MG63 (cell line): Measurements from ENCODE around the gene WEE2. TPM values are rescaled to one million over a fixed set of nuclear protein-coding genes. Genes with fewer than 3 reads are reported as not detected.

Experiments used
- DNase-seq: peaks from one replicate; pipeline ENCODE4 v3.0.0-alpha.2; 2020
- H3K27me3 ChIP-seq: fragments of 250-450 bp; sonication (Bioruptor Pico); 2 replicates; pipeline ENCODE4 v1.5.1; 2020; ENCODE audit warnings: mild to moderate bottlenecking, moderate library complexity
- H3K36me3 ChIP-seq: fragments of 250-450 bp; sonication (Bioruptor Pico); 2 replicates; pipeline ENCODE4 v1.5.1; 2020; ENCODE audit warnings: mild to moderate bottlenecking, moderate library complexity
- H3K4me3 ChIP-seq: fragments of 250-450 bp; sonication (Bioruptor Pico); 2 replicates; pipeline ENCODE4 v1.5.1; 2020; ENCODE audit warnings: mild to moderate bottlenecking, moderate library complexity
- H3K9me3 ChIP-seq: fragments of 250-450 bp; sonication (Bioruptor Pico); 2 replicates; pipeline ENCODE4 v1.5.1; 2020; ENCODE audit warnings: mild to moderate bottlenecking, moderate library complexity
- total RNA-seq: library from RNA; depleted of rRNA; stranded (reverse); fragments of >200 nt; shearing (Covaris generic); gene quantifications from 2 replicates; pipeline ENCODE4 v1.2.3, GENCODE V29; 2014; ENCODE audit warnings: low replicate concordance; rRNA removed

Gene WEE2
- total RNA-seq, result not detected in 2 replicates

DNA sequence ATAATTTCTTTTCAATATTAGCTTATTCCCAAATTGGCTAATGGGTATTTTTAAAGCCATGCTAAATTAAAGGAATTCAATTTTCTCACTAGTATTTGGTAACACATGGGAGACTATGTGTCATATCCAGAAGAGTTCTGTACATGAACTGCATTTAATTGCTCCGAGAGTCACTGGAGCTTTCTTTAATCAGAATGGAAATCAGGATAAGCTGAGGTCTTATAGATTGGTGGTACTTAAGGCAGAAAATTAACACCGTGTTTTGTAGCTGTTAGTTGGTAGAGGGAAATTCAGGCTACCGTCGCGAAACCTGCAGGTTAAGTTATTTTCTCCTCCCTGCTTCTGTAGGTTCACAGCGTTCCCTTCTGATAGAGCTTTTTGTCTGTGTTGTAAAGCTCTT, at the start of gene WEE2:
TSS of gene WEE2 (plus strand) at position 3 of the 400 bp plus-strand sequence. CDS start 406 bp downstream, outside the sequence.
- H3K9me3 ChIP-seq, result no peaks in the 10 kb centered on the region
- DNase-seq, result no peak
- H3K4me3 ChIP-seq, result no peak within 1 kb of the TSS
- H3K27me3 ChIP-seq, result no peaks in the 10 kb centered on the region
- no peaks in the 10 kb centered on the region for H3K36me3 ChIP-seq

DNA sequence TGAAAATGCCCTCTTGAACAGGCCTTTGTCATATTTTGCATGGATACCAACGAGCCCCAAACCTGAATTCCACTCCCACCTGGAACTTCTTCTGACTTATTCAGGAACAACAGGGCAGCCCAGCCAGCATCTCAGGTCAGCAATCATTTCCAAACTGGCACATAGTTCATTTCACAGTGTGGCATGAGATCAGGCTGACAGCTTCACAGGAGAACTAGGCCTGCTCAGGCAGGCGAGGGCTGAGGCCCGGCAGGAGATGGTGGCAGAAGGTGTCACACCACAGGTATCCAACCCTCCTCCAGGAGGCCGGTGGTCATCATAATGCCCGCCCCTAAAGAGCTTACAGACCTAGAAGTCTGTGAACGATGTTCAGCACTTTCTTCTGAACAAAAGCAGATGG, 48.7 kb upstream of the WEE2 start:
- DNase-seq, result no peak
- Histone ChIP-seq H3K27me3 (no peaks in the 10 kb centered on the region), H3K36me3 (no peaks in the 10 kb centered on the region; the same call in 1 of the 2 replicates), H3K9me3 (no peaks in the 10 kb centered on the region), H3K4me3 (no peak overlapping the region)

GRCh38 chr7:141660259-141660658, 47.9 kb upstream of the WEE2 start:
- Histone ChIP-seq H3K36me3 (no peaks in the 10 kb centered on the region; the same call in 1 of the 2 replicates), H3K9me3 (no peaks in the 10 kb centered on the region), H3K27me3 (no peaks in the 10 kb centered on the region), H3K4me3 (no peak overlapping the region)
- no peak for DNase-seq

GRCh38 chr7:141663081-141663849, 44.9 kb upstream of the WEE2 start:
- no peak for DNase-seq
- no peak overlapping the region for H3K4me3 ChIP-seq
- no peaks in the 10 kb centered on the region for H3K36me3 ChIP-seq
- no peaks in the 10 kb centered on the region for H3K9me3 ChIP-seq
- no peaks in the 10 kb centered on the region for H3K27me3 ChIP-seq

DNA sequence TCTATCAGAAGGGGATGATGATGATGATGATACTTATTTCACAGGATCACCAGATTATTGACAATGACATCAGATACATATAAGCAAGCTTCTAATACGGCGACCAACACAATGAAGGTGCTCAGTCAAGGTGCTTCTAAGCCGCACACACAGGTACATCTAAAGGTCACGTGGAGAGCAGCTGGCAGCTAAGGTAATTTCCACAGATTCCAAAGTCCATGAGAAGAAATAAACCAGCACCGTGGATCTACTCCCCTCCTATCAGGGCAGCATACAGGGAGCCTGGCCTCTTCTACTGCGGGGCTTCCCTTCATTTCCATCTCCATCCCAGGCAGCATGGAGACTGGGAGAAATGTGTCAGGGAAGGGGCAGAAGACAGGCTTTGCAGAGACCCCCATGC, 43.7 kb upstream of the WEE2 start:
- no peak for DNase-seq
- Histone ChIP-seq H3K4me3 (no peak overlapping the region), H3K36me3 (no peaks in the 10 kb centered on the region)

GRCh38 chr7:141665208-141666035, 42.7 kb upstream of the WEE2 start:
- no peak for DNase-seq
- no peaks in the 10 kb centered on the region for H3K27me3 ChIP-seq
- H3K9me3 ChIP-seq, result no peaks in the 10 kb centered on the region
- no peak overlapping the region for H3K4me3 ChIP-seq
- no peaks in the 10 kb centered on the region for H3K36me3 ChIP-seq

More for the DNA sequence above, 43.7 kb upstream of the WEE2 start:
- H3K9me3 ChIP-seq, result no peaks in the 10 kb centered on the region
- no peaks in the 10 kb centered on the region for H3K27me3 ChIP-seq

DNA sequence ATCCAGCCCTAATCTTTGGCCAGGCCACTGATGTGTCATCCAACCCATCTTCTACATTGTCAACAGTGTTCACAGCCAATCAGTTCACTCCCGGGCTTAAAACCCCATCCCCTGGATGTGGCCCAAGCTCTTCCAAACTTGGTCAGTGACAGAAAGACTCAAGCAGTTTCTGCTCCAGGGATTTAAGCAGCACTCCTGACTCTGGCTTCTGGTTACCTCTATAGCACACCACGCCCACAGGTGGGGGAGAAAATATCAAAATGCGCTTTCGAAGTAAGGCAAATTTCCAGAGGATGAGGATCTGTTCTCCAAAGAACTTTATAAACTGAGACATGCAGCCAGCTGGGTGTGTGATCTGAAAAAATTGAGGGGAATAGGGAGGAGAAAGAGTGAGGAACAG, 42.1 kb upstream of the WEE2 start:
- no peak for DNase-seq
- H3K27me3 ChIP-seq, result no peaks in the 10 kb centered on the region
- no peaks in the 10 kb centered on the region for H3K36me3 ChIP-seq
- no peaks in the 10 kb centered on the region for H3K9me3 ChIP-seq
- H3K4me3 ChIP-seq, result no peak overlapping the region

- no peaks in the 10 kb centered on the region for H3K27me3 ChIP-seq
Observed at GRCh38 chr7:141668853-141669252, 39.3 kb upstream of the WEE2 start.

DNA sequence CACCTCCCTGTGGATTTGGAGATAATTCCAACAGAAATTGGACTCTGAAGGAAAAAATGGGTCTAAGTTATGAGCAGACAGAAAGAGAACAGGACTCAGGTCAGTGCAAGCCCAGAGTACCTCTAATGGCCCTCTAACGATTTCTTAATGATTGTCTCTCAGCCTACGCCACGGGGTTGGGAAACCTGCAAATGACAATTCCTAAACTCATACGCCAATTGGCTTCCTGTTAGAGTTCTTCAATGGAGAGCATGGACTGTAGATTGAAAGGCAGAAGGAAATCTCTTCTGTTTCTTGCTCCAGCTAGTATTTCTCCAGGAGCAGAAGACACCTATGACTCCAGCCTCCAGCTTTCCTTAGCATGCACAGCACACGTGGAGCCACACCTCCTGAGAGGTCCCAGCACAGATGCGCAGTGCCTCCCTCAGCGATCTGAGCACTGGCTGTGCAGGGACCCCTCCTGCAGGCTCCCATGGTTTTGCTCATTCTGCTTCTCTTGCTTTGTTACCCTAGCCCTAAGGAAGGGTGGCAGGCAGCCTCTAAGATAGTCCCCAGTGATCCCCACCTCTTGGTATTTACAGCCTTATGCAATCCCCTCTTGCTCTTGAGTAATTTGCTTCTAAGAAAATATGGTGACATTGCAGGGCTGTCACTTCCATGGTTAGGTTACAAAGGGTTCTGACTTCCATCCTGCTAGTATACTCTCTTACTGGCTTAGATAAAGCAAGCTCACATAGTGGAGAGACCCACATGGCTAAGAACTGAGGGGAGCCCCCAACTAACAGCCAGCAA, 36.3 kb upstream of the WEE2 start:
- H3K36me3 ChIP-seq, result no peaks in the 10 kb centered on the region
- no peaks in the 10 kb centered on the region for H3K27me3 ChIP-seq
- H3K4me3 ChIP-seq, result no peak overlapping the region
- H3K9me3 ChIP-seq, result no peaks in the 10 kb centered on the region
- DNase-seq, result no peak

More at GRCh38 chr7:141668853-141669252, 39.3 kb upstream of the WEE2 start:
- Histone ChIP-seq H3K4me3 (no peak overlapping the region), H3K9me3 (no peaks in the 10 kb centered on the region), H3K36me3 (no peaks in the 10 kb centered on the region)
- DNase-seq, result no peak

DNA sequence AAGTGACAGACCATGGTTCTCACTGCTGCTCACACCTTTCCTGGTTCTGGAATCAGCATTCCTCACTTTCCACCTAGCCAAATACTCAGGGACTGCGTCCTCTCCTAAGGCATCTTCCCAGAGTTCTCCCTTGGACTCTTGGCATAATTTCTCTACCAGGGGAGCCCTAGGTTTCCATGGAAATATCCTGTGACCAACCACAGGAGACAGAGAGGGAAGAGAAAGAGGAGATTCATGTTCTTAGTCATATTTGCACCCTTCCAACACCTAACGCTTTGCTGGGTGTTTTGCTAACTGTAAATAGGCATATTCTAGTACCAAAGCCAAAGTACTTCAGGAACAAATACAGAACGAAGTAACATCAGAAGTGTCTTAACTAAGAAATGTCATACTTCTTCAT, 34.8 kb upstream of the WEE2 start:
- Histone ChIP-seq H3K27me3 (no peaks in the 10 kb centered on the region), H3K9me3 (no peaks in the 10 kb centered on the region), H3K4me3 (no peak overlapping the region), H3K36me3 (no peaks in the 10 kb centered on the region)
- DNase-seq, result no peak

DNA sequence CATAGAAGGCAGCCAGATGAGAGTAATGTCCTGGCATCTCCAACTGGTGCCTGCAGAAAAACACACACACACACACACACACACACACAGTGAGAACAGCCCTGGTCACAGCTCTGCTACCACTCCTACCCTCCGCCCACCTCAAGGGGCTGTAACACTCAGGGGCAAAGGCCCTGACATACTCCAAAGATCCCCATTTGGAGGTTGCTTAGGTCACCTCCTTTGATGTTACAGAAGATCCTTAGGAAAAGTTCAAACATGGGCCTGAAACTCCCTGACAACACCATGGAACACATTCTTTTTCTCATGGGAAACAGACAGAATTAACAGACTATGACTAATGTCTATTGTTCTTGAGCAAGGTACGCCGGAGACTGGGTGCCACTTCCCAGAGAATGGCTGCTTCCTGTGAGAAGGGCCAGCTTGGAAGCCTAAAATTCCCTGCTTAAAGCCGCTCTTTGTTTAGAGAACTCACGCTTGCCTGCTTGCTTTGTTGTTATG, 33.9 kb upstream of the WEE2 start:
- Histone ChIP-seq H3K27me3 (no peaks in the 10 kb centered on the region), H3K4me3 (no peak overlapping the region), H3K9me3 (no peaks in the 10 kb centered on the region), H3K36me3 (no peaks in the 10 kb centered on the region)
- no peak for DNase-seq

GRCh38 chr7:141674702-141675101, 33.5 kb upstream of the WEE2 start:
- DNase-seq, result no peak

DNA sequence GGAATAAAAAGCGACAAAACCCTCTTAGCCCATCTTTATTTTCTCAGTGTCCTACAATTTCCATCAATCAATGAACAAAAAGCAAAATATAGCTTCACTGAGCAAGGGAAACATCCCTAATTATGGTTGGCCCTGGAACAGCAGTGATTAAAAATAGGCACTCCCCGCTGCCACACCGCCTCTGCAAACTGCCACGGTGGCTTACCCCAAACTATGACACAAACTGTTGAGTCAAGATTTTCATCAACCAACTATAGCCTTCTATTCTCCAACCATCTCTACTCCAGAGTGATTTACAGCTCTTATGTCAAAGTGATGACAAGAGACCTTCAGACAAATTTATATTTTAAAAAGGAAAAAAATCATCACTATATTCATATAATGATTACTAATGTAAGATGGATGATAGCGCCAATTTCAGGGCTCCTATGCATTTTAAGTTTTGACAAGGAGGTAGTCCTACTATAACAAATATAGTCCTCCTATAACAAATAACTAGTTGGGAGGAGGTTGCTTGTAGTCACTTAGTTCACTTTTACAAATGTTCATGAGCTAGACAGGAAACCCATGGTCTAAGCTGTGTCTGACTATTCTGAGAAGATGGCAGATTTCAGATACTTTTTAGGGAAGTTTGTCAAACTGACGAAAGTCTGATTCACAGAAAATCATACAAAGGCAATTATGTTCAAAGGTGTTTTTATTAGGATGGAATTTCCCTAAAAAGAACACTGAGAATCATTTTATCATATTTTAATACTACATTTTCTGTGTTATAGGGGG, 32.5 kb upstream of the WEE2 start:
- Histone ChIP-seq H3K27me3 (no peaks in the 10 kb centered on the region), H3K36me3 (no peaks in the 10 kb centered on the region), H3K9me3 (no peaks in the 10 kb centered on the region), H3K4me3 (no peak overlapping the region)
- DNase-seq, result no peak

More at GRCh38 chr7:141674702-141675101, 33.5 kb upstream of the WEE2 start:
- Histone ChIP-seq H3K36me3 (no peaks in the 10 kb centered on the region), H3K27me3 (no peaks in the 10 kb centered on the region), H3K4me3 (no peak overlapping the region), H3K9me3 (no peaks in the 10 kb centered on the region)

- Histone ChIP-seq H3K4me3 (no peak overlapping the region), H3K36me3 (no peaks in the 10 kb centered on the region), H3K27me3 (no peaks in the 10 kb centered on the region), H3K9me3 (no peaks in the 10 kb centered on the region)
- DNase-seq, result no peak
Observed at GRCh38 chr7:141676618-141677017, 31.5 kb upstream of the WEE2 start.

- Histone ChIP-seq H3K9me3 (no peaks in the 10 kb centered on the region), H3K27me3 (no peaks in the 10 kb centered on the region), H3K36me3 (no peaks in the 10 kb centered on the region), H3K4me3 (no peak overlapping the region)
- no peak for DNase-seq
Observed at GRCh38 chr7:141679014-141679413, 29.1 kb upstream of the WEE2 start.
